ENCODE measurements around the gene SIL1.
"Not testable (repeated sequence)": the region's sequence is repeated elsewhere in the genome, so short reads cannot be mapped to it uniquely, and the experiment has no call there.

SIL1 gene

GRCh38 chr5:138942066-138942465 is 256.1 kb downstream of the SIL1 start:
- no peak for DNase-seq (ENCODE audit: low spot score)

- no peak for DNase-seq (ENCODE audit: low spot score)
These were observed 259.6 kb downstream of the SIL1 start for GRCh38 chr5:138938526-138938925.

- DNase-seq (ENCODE audit: low spot score): no peak
These were observed 260.5 kb downstream of the SIL1 start for GRCh38 chr5:138937392-138938387.

GRCh38 chr5:138936968-138937345 is 261.2 kb downstream of the SIL1 start:
- DNase-seq (ENCODE audit: low spot score): no peak

GRCh38 chr5:138936225-138936967 is 261.8 kb downstream of the SIL1 start:
- no peak for DNase-seq (ENCODE audit: low spot score)

GRCh38 chr5:138935466-138935865 is 262.7 kb downstream of the SIL1 start:
- no peak for DNase-seq (ENCODE audit: low spot score)

- DNase-seq (ENCODE audit: low spot score): no peak
These were observed 263.2 kb downstream of the SIL1 start for GRCh38 chr5:138934971-138935370.

- no peak for DNase-seq (ENCODE audit: low spot score)
These were observed 264.5 kb downstream of the SIL1 start for GRCh38 chr5:138933522-138934290.

- DNase-seq (ENCODE audit: low spot score): no peak
These were observed 265.9 kb downstream of the SIL1 start for GRCh38 chr5:138932171-138932810.

- DNase-seq (ENCODE audit: low spot score): no peak
These were observed 267.6 kb downstream of the SIL1 start for GRCh38 chr5:138930371-138931097.

- peak; percentile 3 for DNase-seq (ENCODE audit: low spot score)
These were observed 268.6 kb downstream of the SIL1 start for GRCh38 chr5:138929571-138929955.

- DNase-seq (ENCODE audit: low spot score): peak; percentile 22
These were observed 270.2 kb downstream of the SIL1 start for GRCh38 chr5:138927979-138928378.

- DNase-seq (ENCODE audit: low spot score): no peak
These were observed 270.6 kb downstream of the SIL1 start for GRCh38 chr5:138927544-138927943.

- no peak for DNase-seq (ENCODE audit: low spot score)
These were observed 271.3 kb downstream of the SIL1 start for GRCh38 chr5:138926688-138927448.

GRCh38 chr5:138926257-138926656 is 271.9 kb downstream of the SIL1 start:
- no peak for DNase-seq (ENCODE audit: low spot score)

GRCh38 chr5:138925090-138925635 is 273.0 kb downstream of the SIL1 start:
- no peak for DNase-seq (ENCODE audit: low spot score)

GRCh38 chr5:138922494-138922893 is 275.7 kb downstream of the SIL1 start:
- no peak for DNase-seq (ENCODE audit: low spot score)

GRCh38 chr5:138921362-138921761 is 276.8 kb downstream of the SIL1 start:
- DNase-seq (ENCODE audit: low spot score): not testable (repeated sequence)

GRCh38 chr5:138920181-138920580 is 278.0 kb downstream of the SIL1 start:
- DNase-seq (ENCODE audit: low spot score): no peak

- no peak for DNase-seq (ENCODE audit: low spot score)
These were observed 279.5 kb downstream of the SIL1 start for GRCh38 chr5:138918686-138919085.

All from AG08396 (cell line).